Measurements from ENCODE around the gene MTHFD1.

Gene MTHFD1

GRCh38 chr14:64409126-64409920, 21.2 kb downstream of the MTHFD1 start:
- Histone ChIP-seq H3K14ac (ENCODE audit: low read length) (no peak overlapping the region), H3K18ac (ENCODE audit: low read length) (no peak overlapping the region), H2BK120ac (ENCODE audit: insufficient read depth, low read length, poor library complexity) (no peak overlapping the region), H4K91ac (ENCODE audit: low read depth, low read length) (no peak overlapping the region), H3K4me1 (ENCODE audit: control insufficient read depth in 1 of 2, insufficient read depth in 2 of 2, low read length in 2 of 2) (peaks cover 8% of the 10 kb centered on the region in 2 experiments), H4K12ac (ENCODE audit: low read depth, low read length) (no peak overlapping the region), H3K23ac (ENCODE audit: low read length) (no peak overlapping the region), H3K9me3 (ENCODE audit: insufficient read depth, low read depth, low read length) (no peaks in the 10 kb centered on the region), H3K9ac (ENCODE audit: low read length) (no peak overlapping the region), H3K27ac (ENCODE audit: low read depth, low read length) (no peak overlapping the region), H3K4ac (ENCODE audit: low read depth, low read length) (no peak overlapping the region), H2AFZ (ENCODE audit: insufficient read depth, low read length, poor library complexity) (no peak overlapping the region), H2BK12ac (ENCODE audit: low read length) (no peak overlapping the region), H3K27me3 (ENCODE audit: insufficient read depth, low read length) (no peaks in the 10 kb centered on the region), H3K4me2 (ENCODE audit: low read length) (no peak overlapping the region), H4K8ac (ENCODE audit: low read depth, low read length) (no peak overlapping the region), H3K79me2 (ENCODE audit: control insufficient read depth, insufficient read depth, low read length, poor library complexity) (no peaks in the 10 kb centered on the region), H2AK5ac (ENCODE audit: low read length) (no peak overlapping the region), H3K79me1 (ENCODE audit: low read length) (no peaks in the 10 kb centered on the region), H3K36me3 (ENCODE audit: control insufficient read depth in 1 of 2, insufficient read depth in 2 of 2, low read length in 2 of 2) (peaks cover 2 to 5% of the 10 kb centered on the region in 2 experiments), H2BK5ac (ENCODE audit: low read depth, low read length, poor library complexity) (no peak overlapping the region), H3K4me3 (ENCODE audit: low read depth, low read length) (no peak overlapping the region)
- peak in 1 of 2 donors; percentile 13 for DNase-seq
- WGBS (ENCODE audit: extremely low coverage, insufficient coverage, insufficient read length), result no CpG with 5 or more reads among the region's 7 CpGs

- DNase-seq, result peak; percentile 89 to 92
- peaks cover 2 to 5% of the 10 kb centered on the region in 2 experiments for H3K36me3 ChIP-seq (ENCODE audit: control insufficient read depth in 1 of 2, insufficient read depth in 2 of 2, low read length in 2 of 2)
- peaks cover 8% of the 10 kb centered on the region in 2 experiments for H3K4me1 ChIP-seq (ENCODE audit: control insufficient read depth in 1 of 2, insufficient read depth in 2 of 2, low read length in 2 of 2)
- no peak overlapping the region for H2BK5ac ChIP-seq (ENCODE audit: low read depth, low read length, poor library complexity)
- H3K27me3 ChIP-seq (ENCODE audit: insufficient read depth, low read length), result no peaks in the 10 kb centered on the region
- no CpG with 5 or more reads among the region's 5 CpGs for WGBS (ENCODE audit: extremely low coverage, insufficient coverage, insufficient read length)
- H3K9ac ChIP-seq (ENCODE audit: low read length), result no peak overlapping the region
- H3K27ac ChIP-seq (ENCODE audit: low read depth, low read length), result no peak overlapping the region
- H3K4me2 ChIP-seq (ENCODE audit: low read length), result no peak overlapping the region
- H3K79me2 ChIP-seq (ENCODE audit: control insufficient read depth, insufficient read depth, low read length, poor library complexity), result no peaks in the 10 kb centered on the region
- H3K9me3 ChIP-seq (ENCODE audit: insufficient read depth, low read depth, low read length), result no peaks in the 10 kb centered on the region
- H4K8ac ChIP-seq (ENCODE audit: low read depth, low read length), result no peak overlapping the region
- no peaks in the 10 kb centered on the region for H3K79me1 ChIP-seq (ENCODE audit: low read length)
- H2AFZ ChIP-seq (ENCODE audit: insufficient read depth, low read length, poor library complexity), result no peak overlapping the region
- H2BK120ac ChIP-seq (ENCODE audit: insufficient read depth, low read length, poor library complexity), result no peak overlapping the region
- no peak overlapping the region for H4K12ac ChIP-seq (ENCODE audit: low read depth, low read length)
- H4K91ac ChIP-seq (ENCODE audit: low read depth, low read length), result no peak overlapping the region
- H2AK5ac ChIP-seq (ENCODE audit: low read length), result no peak overlapping the region
- H3K18ac ChIP-seq (ENCODE audit: low read length), result no peak overlapping the region
- H3K4me3 ChIP-seq (ENCODE audit: low read depth, low read length), result no peak overlapping the region
- no peak overlapping the region for H2BK12ac ChIP-seq (ENCODE audit: low read length)
- H3K4ac ChIP-seq (ENCODE audit: low read depth, low read length), result no peak overlapping the region
- no peak overlapping the region for H3K23ac ChIP-seq (ENCODE audit: low read length)
- H3K14ac ChIP-seq (ENCODE audit: low read length), result no peak overlapping the region
Measured at GRCh38 chr14:64410084-64410774, 22.1 kb downstream of the MTHFD1 start.

GRCh38 chr14:64411001-64411400, 22.8 kb downstream of the MTHFD1 start:
- no peak overlapping the region for H4K8ac ChIP-seq (ENCODE audit: low read depth, low read length)
- H3K4ac ChIP-seq (ENCODE audit: low read depth, low read length), result no peak overlapping the region
- no peak overlapping the region for H2AK5ac ChIP-seq (ENCODE audit: low read length)
- H3K79me1 ChIP-seq (ENCODE audit: low read length), result no peaks in the 10 kb centered on the region
- no CpG with 5 or more reads among the region's 4 CpGs for WGBS (ENCODE audit: extremely low coverage, insufficient coverage, insufficient read length)
- H4K12ac ChIP-seq (ENCODE audit: low read depth, low read length), result no peak overlapping the region
- H2BK5ac ChIP-seq (ENCODE audit: low read depth, low read length, poor library complexity), result no peak overlapping the region
- no peak overlapping the region for H3K9ac ChIP-seq (ENCODE audit: low read length)
- H3K23ac ChIP-seq (ENCODE audit: low read length), result no peak overlapping the region
- no peak for DNase-seq
- H3K9me3 ChIP-seq (ENCODE audit: insufficient read depth, low read depth, low read length), result no peaks in the 10 kb centered on the region
- H3K18ac ChIP-seq (ENCODE audit: low read length), result no peak overlapping the region
- H2BK120ac ChIP-seq (ENCODE audit: insufficient read depth, low read length, poor library complexity), result no peak overlapping the region
- H2AFZ ChIP-seq (ENCODE audit: insufficient read depth, low read length, poor library complexity), result no peak overlapping the region
- H3K4me2 ChIP-seq (ENCODE audit: low read length), result no peak overlapping the region
- H3K27ac ChIP-seq (ENCODE audit: low read depth, low read length), result no peak overlapping the region
- no peaks in the 10 kb centered on the region for H3K79me2 ChIP-seq (ENCODE audit: control insufficient read depth, insufficient read depth, low read length, poor library complexity)
- no peak overlapping the region for H4K91ac ChIP-seq (ENCODE audit: low read depth, low read length)
- H3K4me1 ChIP-seq (ENCODE audit: control insufficient read depth in 1 of 2, insufficient read depth in 2 of 2, low read length in 2 of 2), result peaks cover 8% of the 10 kb centered on the region in 2 experiments
- H3K27me3 ChIP-seq (ENCODE audit: insufficient read depth, low read length), result no peaks in the 10 kb centered on the region
- H3K36me3 ChIP-seq (ENCODE audit: control insufficient read depth in 1 of 2, insufficient read depth in 2 of 2, low read length in 2 of 2), result peaks cover 5 to 7% of the 10 kb centered on the region in 2 experiments
- no peak overlapping the region for H2BK12ac ChIP-seq (ENCODE audit: low read length)
- H3K4me3 ChIP-seq (ENCODE audit: low read depth, low read length), result no peak overlapping the region
- H3K14ac ChIP-seq (ENCODE audit: low read length), result no peak overlapping the region

GRCh38 chr14:64412237-64412636, 24.1 kb downstream of the MTHFD1 start:
- no CpG with 5 or more reads among the region's 1 CpG for WGBS (ENCODE audit: extremely low coverage, insufficient coverage, insufficient read length)
- no peaks in the 10 kb centered on the region for H3K79me1 ChIP-seq (ENCODE audit: low read length)
- DNase-seq, result no peak
- no peak overlapping the region for H3K9ac ChIP-seq (ENCODE audit: low read length)
- no peak overlapping the region for H4K91ac ChIP-seq (ENCODE audit: low read depth, low read length)
- H4K8ac ChIP-seq (ENCODE audit: low read depth, low read length), result no peak overlapping the region
- no peak overlapping the region for H3K23ac ChIP-seq (ENCODE audit: low read length)
- no peak overlapping the region for H3K4ac ChIP-seq (ENCODE audit: low read depth, low read length)
- H3K79me2 ChIP-seq (ENCODE audit: control insufficient read depth, insufficient read depth, low read length, poor library complexity), result no peaks in the 10 kb centered on the region
- H3K9me3 ChIP-seq (ENCODE audit: insufficient read depth, low read depth, low read length), result no peaks in the 10 kb centered on the region
- H3K4me3 ChIP-seq (ENCODE audit: low read depth, low read length), result no peak overlapping the region
- no peak overlapping the region for H2BK5ac ChIP-seq (ENCODE audit: low read depth, low read length, poor library complexity)
- H3K27ac ChIP-seq (ENCODE audit: low read depth, low read length), result no peak overlapping the region
- H4K12ac ChIP-seq (ENCODE audit: low read depth, low read length), result no peak overlapping the region
- no peaks in the 10 kb centered on the region for H3K27me3 ChIP-seq (ENCODE audit: insufficient read depth, low read length)
- H3K4me1 ChIP-seq (ENCODE audit: control insufficient read depth in 1 of 2, insufficient read depth in 2 of 2, low read length in 2 of 2), result peaks cover 8% of the 10 kb centered on the region in 2 experiments
- H2BK12ac ChIP-seq (ENCODE audit: low read length), result no peak overlapping the region
- no peak overlapping the region for H3K14ac ChIP-seq (ENCODE audit: low read length)
- H3K18ac ChIP-seq (ENCODE audit: low read length), result no peak overlapping the region
- H2AFZ ChIP-seq (ENCODE audit: insufficient read depth, low read length, poor library complexity), result no peak overlapping the region
- H2AK5ac ChIP-seq (ENCODE audit: low read length), result no peak overlapping the region
- peaks cover 5 to 8% of the 10 kb centered on the region in 2 experiments for H3K36me3 ChIP-seq (ENCODE audit: control insufficient read depth in 1 of 2, insufficient read depth in 2 of 2, low read length in 2 of 2)
- no peak overlapping the region for H3K4me2 ChIP-seq (ENCODE audit: low read length)
- no peak overlapping the region for H2BK120ac ChIP-seq (ENCODE audit: insufficient read depth, low read length, poor library complexity)

Data from trophoblast cell (in vitro differentiated cells and primary cell).